ENCODE data around the gene PLCB1. TPM values are rescaled to one million over a fixed set of nuclear protein-coding genes. Genes with fewer than 3 reads are reported as not detected.

PLCB1 gene
- total and polyA plus RNA-seq, 2 donors (not counting 3 experiments of a cell fraction or from before 2014, with no cell fraction given): 10.2 to 53.4 TPM

DNA sequence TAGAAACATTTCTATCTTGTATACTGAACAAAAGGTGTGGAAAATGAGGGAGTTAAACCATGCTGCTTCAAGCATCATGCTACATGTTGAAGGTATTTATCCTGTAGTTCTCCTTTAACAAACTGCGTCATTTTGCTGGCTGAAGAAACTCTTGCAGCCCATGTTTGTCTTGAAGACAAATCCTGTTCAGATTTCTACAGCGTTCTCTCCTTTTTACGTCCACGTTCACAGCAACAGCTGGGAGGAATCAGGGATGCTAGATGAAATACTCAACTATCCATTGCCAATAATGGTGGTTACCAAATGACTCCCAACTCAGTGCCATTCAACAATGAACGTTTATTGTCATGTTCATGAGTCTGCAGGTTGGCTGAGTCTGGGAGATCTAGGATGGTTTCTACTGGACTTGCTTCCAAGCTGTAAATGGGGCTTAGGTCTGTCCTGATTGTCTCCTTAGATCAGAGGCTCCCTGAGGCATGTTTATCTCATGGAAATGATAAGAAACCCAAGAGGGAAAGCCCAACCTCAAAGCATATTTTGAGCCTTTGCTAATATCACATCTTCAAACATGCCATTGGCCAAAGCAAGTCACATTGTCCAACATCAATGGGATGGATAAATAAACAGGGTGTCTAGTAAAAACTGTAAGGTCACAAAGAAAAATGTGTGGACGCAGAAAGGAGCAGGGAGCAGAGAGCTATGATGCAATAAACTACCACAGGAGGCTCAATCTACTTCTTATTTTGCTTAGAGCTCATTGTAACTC is 2.7 kb upstream of the PLCB1 start:
- TF ChIP-seq GATA2 (IDR thresholded peaks at IDR 0.05; ENCODE audit: insufficient read depth, insufficient read length, low read depth, low read length) (no peak), FOS (IDR thresholded peaks at IDR 0.05; ENCODE audit: borderline replicate concordance, insufficient read depth, low read length) (no peak), POLR2A (IDR thresholded peaks at IDR 0.05; ENCODE audit: low read depth, low read length) (no peak), JUN (IDR thresholded peaks at IDR 0.05; ENCODE audit: borderline replicate concordance, insufficient read depth, insufficient read length, low read depth) (no peak), EZH2 (IDR thresholded peaks at IDR 0.05; ENCODE audit: borderline replicate concordance, low read depth, low read length, severe bottlenecking) (no peak), MYC (IDR thresholded peaks at IDR 0.05; ENCODE audit: low read depth, low read length) (no peak), POLR2AphosphoS5 (IDR thresholded peaks at IDR 0.05; ENCODE audit: insufficient read depth, low read depth, low read length) (no peak)
- TF ChIP-seq, protein P1, sequence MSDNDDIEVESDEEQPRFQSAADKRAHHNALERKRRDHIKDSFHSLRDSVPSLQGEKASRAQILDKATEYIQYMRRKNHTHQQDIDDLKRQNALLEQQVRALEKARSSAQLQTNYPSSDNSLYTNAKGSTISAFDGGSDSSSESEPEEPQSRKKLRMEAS (IDR thresholded peaks at IDR 0.05; ENCODE audit: insufficient read depth, insufficient read length): no peak
- TF ChIP-seq, protein P2, sequence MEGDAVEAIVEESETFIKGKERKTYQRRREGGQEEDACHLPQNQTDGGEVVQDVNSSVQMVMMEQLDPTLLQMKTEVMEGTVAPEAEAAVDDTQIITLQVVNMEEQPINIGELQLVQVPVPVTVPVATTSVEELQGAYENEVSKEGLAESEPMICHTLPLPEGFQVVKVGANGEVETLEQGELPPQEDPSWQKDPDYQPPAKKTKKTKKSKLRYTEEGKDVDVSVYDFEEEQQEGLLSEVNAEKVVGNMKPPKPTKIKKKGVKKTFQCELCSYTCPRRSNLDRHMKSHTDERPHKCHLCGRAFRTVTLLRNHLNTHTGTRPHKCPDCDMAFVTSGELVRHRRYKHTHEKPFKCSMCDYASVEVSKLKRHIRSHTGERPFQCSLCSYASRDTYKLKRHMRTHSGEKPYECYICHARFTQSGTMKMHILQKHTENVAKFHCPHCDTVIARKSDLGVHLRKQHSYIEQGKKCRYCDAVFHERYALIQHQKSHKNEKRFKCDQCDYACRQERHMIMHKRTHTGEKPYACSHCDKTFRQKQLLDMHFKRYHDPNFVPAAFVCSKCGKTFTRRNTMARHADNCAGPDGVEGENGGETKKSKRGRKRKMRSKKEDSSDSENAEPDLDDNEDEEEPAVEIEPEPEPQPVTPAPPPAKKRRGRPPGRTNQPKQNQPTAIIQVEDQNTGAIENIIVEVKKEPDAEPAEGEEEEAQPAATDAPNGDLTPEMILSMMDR (IDR thresholded peaks at IDR 0.05; ENCODE audit: extremely low read depth in 1 of 2, insufficient read depth in 1 of 2, low read depth in 1 of 2, low read length in 2 of 2): no peak
- POLR2A ChIA-PET: no interaction called here
- no peak overlapping the region for H3K4me3 ChIP-seq (replicated peaks in 1 of 3; ENCODE audit: insufficient read depth in 1 of 3, low read depth in 1 of 3, low read length in 3 of 3)
- intact Hi-C loops (cut with micrococcal nuclease): no loop called here
- no peak overlapping the region for H2AFZ ChIP-seq (ENCODE audit: low read depth, low read length)
- H3K79me2 ChIP-seq (ENCODE audit: control insufficient read depth, insufficient read depth, low read length): peaks cover 14% of the 10 kb centered on the region
- DNase-seq (ENCODE audit: low read depth, low spot score) (no peak), FAIRE-seq (no peak)
- H3K27ac ChIP-seq (ENCODE audit: insufficient read depth, low read depth, low read length): no peak overlapping the region
- no TSS peak for BruUV-seq (replicated peaks)
- H3K4me2 ChIP-seq (ENCODE audit: insufficient read depth, low read length): no peak overlapping the region
- H3K9me3 ChIP-seq (replicated peaks; ENCODE audit: control insufficient read depth, insufficient read depth, low read length): no peaks in the 10 kb centered on the region
- CTCF ChIA-PET: interaction anchor here (1.2 to 13.3 kb wide), 3 partner anchors 47 to 591 kb away, joined by 6 to 210 read pairs (median 128); no protein-coding TSS in a partner anchor
- H3K9me1 ChIP-seq (replicated peaks; ENCODE audit: control insufficient read depth, extremely low read depth, insufficient read depth, low read length): no peaks in the 10 kb centered on the region
- H3K4me1 ChIP-seq (ENCODE audit: control insufficient read depth, extremely low read depth, insufficient read depth, low read length): peaks cover 12% of the 10 kb centered on the region
- dilution Hi-C loops (cut with MboI; ENCODE audit: extremely low pct_ligation_motif_present, low sequenced_read_pairs): no loop called here
- no peaks in the 10 kb centered on the region for H3K27me3 ChIP-seq (ENCODE audit: control insufficient read depth in 2 of 2, insufficient read depth in 2 of 2, low read length in 2 of 2)
- H3K36me3 ChIP-seq (ENCODE audit: control insufficient read depth in 2 of 2, extremely low read depth in 1 of 2, insufficient read depth in 2 of 2, low read length in 2 of 2): no peaks in the 10 kb centered on the region
- no peaks in the 10 kb centered on the region for H4K20me1 ChIP-seq (replicated peaks; ENCODE audit: control insufficient read depth, extremely low read depth, insufficient read depth, low read length)
- H3K9ac ChIP-seq (replicated peaks; ENCODE audit: extremely low read depth, insufficient read depth, low read length): no peak overlapping the region
